HAP-1 (cell line): Measurements from ENCODE around the gene CDH2.

Source experiments
- DNase-seq, 2 experiments: peaks; one replicate each; pipeline ENCODE4 v3.0.0-alpha.2; 2016 to 2020; ENCODE audit warnings: low spot score in 2 of 2
- H3K27me3 ChIP-seq: fragments of 250-450 bp; sonication (Bioruptor Pico); 2 replicates; pipeline ENCODE4 v1.5.1; 2020; ENCODE audit warnings: low read depth, mild to moderate bottlenecking, moderate library complexity
- H3K36me3 ChIP-seq: fragments of 250-450 bp; sonication (Bioruptor Pico); replicated peaks from 2 replicates; pipeline ENCODE4 v1.5.1; 2020; ENCODE audit warnings: mild to moderate bottlenecking
- H3K4me1 ChIP-seq: fragments of 250-450 bp; sonication (Bioruptor Pico); 2 replicates; pipeline ENCODE4 v1.5.1; 2020; ENCODE audit warnings: mild to moderate bottlenecking
- H3K4me3 ChIP-seq: fragments of 250-450 bp; sonication (Bioruptor Pico); 2 replicates; pipeline ENCODE4 v1.5.1; 2020; ENCODE audit warnings: mild to moderate bottlenecking, moderate library complexity
- H3K9me3 ChIP-seq: fragments of 250-450 bp; sonication (Bioruptor Pico); 2 replicates; pipeline ENCODE4 v1.5.1; 2020; ENCODE audit warnings: mild to moderate bottlenecking, moderate library complexity
- in situ Hi-C: fragments of 300-500 bp; cut with MboI; formaldehyde crosslinking; loops from 3 replicates; pipeline ENCODE4 v1.14.3; 2020; ENCODE audit warnings: low sequenced_read_pairs, inconsistent platforms, mixed read lengths

CDH2 gene

GRCh38 chr18:28177828-28178635, 1.1 kb upstream of the CDH2 start:
- no peaks in the 10 kb centered on the region for H3K27me3 ChIP-seq
- no peak for DNase-seq
- in situ Hi-C loops, result no loop called here

GRCh38 chr18:28176698-28176947, 307 bp downstream of the CDH2 start:
- DNase-seq, result no peak

More at GRCh38 chr18:28177828-28178635, 1.1 kb upstream of the CDH2 start:
- Histone ChIP-seq H3K36me3 (no peaks in the 10 kb centered on the region; the same call in 1 of the 2 replicates), H3K4me1 (peaks cover 37% of the 10 kb centered on the region), H3K9me3 (no peaks in the 10 kb centered on the region), H3K4me3 (no peak overlapping the region)

GRCh38 chr18:28175930-28176697, 816 bp downstream of the CDH2 start:
- in situ Hi-C loops, result no loop called here
- Histone ChIP-seq H3K9me3 (no peaks in the 10 kb centered on the region), H3K4me3 (peak overlapping the region; percentile 81), H3K36me3 (no peaks in the 10 kb centered on the region; the same call in 1 of the 2 replicates), H3K27me3 (no peaks in the 10 kb centered on the region), H3K4me1 (peaks cover 24% of the 10 kb centered on the region)
- peak; percentile 67 to 70 for DNase-seq

More at GRCh38 chr18:28176698-28176947, 307 bp downstream of the CDH2 start:
- Histone ChIP-seq H3K36me3 (no peaks in the 10 kb centered on the region; the same call in 1 of the 2 replicates), H3K27me3 (no peaks in the 10 kb centered on the region), H3K9me3 (no peaks in the 10 kb centered on the region), H3K4me1 (peaks cover 29% of the 10 kb centered on the region), H3K4me3 (peak overlapping the region; percentile 81)
- in situ Hi-C loops, result no loop called here

- H3K36me3 ChIP-seq, result no peaks in the 10 kb centered on the region; the same call in 1 of the 2 replicates
These were observed 1.6 kb downstream of the CDH2 start for GRCh38 chr18:28175150-28175929.

GRCh38 chr18:28174181-28174905, 2.6 kb downstream of the CDH2 start:
- peak overlapping the region; percentile 81 for H3K4me3 ChIP-seq
- in situ Hi-C loops, result no loop called here
- no peaks in the 10 kb centered on the region; the same call in 1 of the 2 replicates for H3K36me3 ChIP-seq
- no peaks in the 10 kb centered on the region for H3K27me3 ChIP-seq
- DNase-seq, result peak in 1 of 2 experiments; percentile 18
- H3K4me1 ChIP-seq, result peaks cover 29% of the 10 kb centered on the region
- no peaks in the 10 kb centered on the region for H3K9me3 ChIP-seq

More at GRCh38 chr18:28175150-28175929, 1.6 kb downstream of the CDH2 start:
- Histone ChIP-seq H3K4me3 (peak overlapping the region; percentile 81), H3K9me3 (no peaks in the 10 kb centered on the region), H3K4me1 (peaks cover 23% of the 10 kb centered on the region), H3K27me3 (no peaks in the 10 kb centered on the region)
- in situ Hi-C loops, result no loop called here
- peak; percentile 87 to 96 for DNase-seq

GRCh38 chr18:28171837-28172236, 5.1 kb downstream of the CDH2 start:
- Histone ChIP-seq H3K36me3 (no peaks in the 10 kb centered on the region; the same call in 1 of the 2 replicates), H3K9me3 (no peaks in the 10 kb centered on the region), H3K4me3 (no peak overlapping the region), H3K27me3 (no peaks in the 10 kb centered on the region), H3K4me1 (peaks cover 51% of the 10 kb centered on the region)
- DNase-seq, result no peak
- in situ Hi-C loops, result no loop called here

GRCh38 chr18:28168725-28169124, 8.2 kb downstream of the CDH2 start:
- Histone ChIP-seq H3K4me1 (peaks cover 45% of the 10 kb centered on the region), H3K9me3 (no peaks in the 10 kb centered on the region), H3K4me3 (no peak overlapping the region), H3K27me3 (no peaks in the 10 kb centered on the region), H3K36me3 (no peaks in the 10 kb centered on the region)
- in situ Hi-C loops, result no loop called here
- peak in 1 of 2 experiments; percentile 1 for DNase-seq

- in situ Hi-C loops, result no loop called here
- Histone ChIP-seq H3K27me3 (no peaks in the 10 kb centered on the region), H3K4me1 (peaks cover 36% of the 10 kb centered on the region), H3K36me3 (no peaks in the 10 kb centered on the region), H3K4me3 (no peak overlapping the region), H3K9me3 (no peaks in the 10 kb centered on the region)
- peak in 1 of 2 experiments; percentile 45 for DNase-seq
These were observed 9.0 kb downstream of the CDH2 start for GRCh38 chr18:28167835-28168349.

- no peaks in the 10 kb centered on the region for H3K36me3 ChIP-seq
- in situ Hi-C loops, result no loop called here
- no peak overlapping the region for H3K4me3 ChIP-seq
- no peaks in the 10 kb centered on the region for H3K9me3 ChIP-seq
- DNase-seq, result no peak
- H3K27me3 ChIP-seq, result no peaks in the 10 kb centered on the region
- H3K4me1 ChIP-seq, result peaks cover 31% of the 10 kb centered on the region
These were observed 12.0 kb downstream of the CDH2 start for GRCh38 chr18:28164771-28165483.

- Histone ChIP-seq H3K4me3 (no peak overlapping the region), H3K36me3 (no peaks in the 10 kb centered on the region), H3K4me1 (peaks cover 16% of the 10 kb centered on the region), H3K27me3 (no peaks in the 10 kb centered on the region), H3K9me3 (no peaks in the 10 kb centered on the region)
- DNase-seq, result peak in 1 of 2 experiments; percentile 1
- in situ Hi-C loops, result no loop called here
These were observed 13.6 kb downstream of the CDH2 start for GRCh38 chr18:28163201-28163775.

- H3K9me3 ChIP-seq, result no peaks in the 10 kb centered on the region
- DNase-seq, result no peak
- H3K36me3 ChIP-seq, result no peaks in the 10 kb centered on the region
- H3K27me3 ChIP-seq, result no peaks in the 10 kb centered on the region
- no peak overlapping the region for H3K4me3 ChIP-seq
- in situ Hi-C loops, result no loop called here
- peaks cover 4% of the 10 kb centered on the region; the same call in 1 of the 2 replicates for H3K4me1 ChIP-seq
These were observed 15.0 kb downstream of the CDH2 start for GRCh38 chr18:28161608-28162599.
